PC-9 (cell line): ENCODE results near the gene ZIC5. TPM values are rescaled to one million over a fixed set of nuclear protein-coding genes. Genes with fewer than 3 reads are reported as not detected.

ENCODE experiments used
- Bru-seq: library from RNA; stranded (reverse); fragments of 400-500 nt; gene quantifications from one replicate; lab custom pipeline; 2021; lab: Mats Ljungman, UMichigan
- BruChase-seq, 2 experiments: library from RNA; stranded (reverse); fragments of 400-500 nt; gene quantifications; one replicate each; lab custom pipeline; 2021; lab: Mats Ljungman, UMichigan
- BruUV-seq: library from RNA; stranded (reverse); fragments of 400-500 nt; replicated peaks from 2 replicates; lab custom pipeline; 2021; lab: Mats Ljungman, UMichigan
- CTCF ChIA-PET: fragments of 300-600 bp; sonication (Branson Sonifier 250); formaldehyde crosslinking; loops from one replicate; lab custom pipeline; 2022; ENCODE audit warnings: antibody characterized with exemption; lab: Charles Lee
- POLR2A ChIA-PET: fragments of 300-600 bp; sonication (Branson Sonifier 250); formaldehyde crosslinking; loops from one replicate; lab custom pipeline; 2022; ENCODE audit warnings: antibody characterized with exemption; ENCODE audit not compliant: unreplicated experiment; lab: Charles Lee
- DNase-seq, 2 experiments: peaks; one replicate each; pipeline versions ENCODE4 v3.0.0 to v3.0.0-alpha.2; 2015 to 2022; ENCODE audit warnings: mixed read lengths in 1 of 2
- H2AFZ ChIP-seq: fragments of 200-600 bp; sonication (generic); 2 replicates; pipeline ENCODE4 v1.8.1; 2017; ENCODE audit warnings: antibody characterized with exemption
- H3F3A ChIP-seq: fragments of 200-600 bp; sonication (generic); 2 replicates; pipeline ENCODE4 v1.8.1; 2017; ENCODE audit warnings: antibody characterized with exemption, mild to moderate bottlenecking, low read depth; ENCODE audit not compliant: insufficient read depth
- H3K27ac ChIP-seq: fragments of 200-600 bp; sonication (generic); 2 replicates; pipeline ENCODE4 v1.6.1; 2016; ENCODE audit warnings: mixed run types
- H3K27me3 ChIP-seq: fragments of 200-600 bp; sonication (generic); 2 replicates; pipeline ENCODE4 v1.6.1; 2016; ENCODE audit warnings: low read depth, mixed run types; ENCODE audit not compliant: insufficient read depth
- H3K36me3 ChIP-seq: fragments of 200-600 bp; sonication (generic); 2 replicates; pipeline ENCODE4 v1.6.1; 2016; ENCODE audit warnings: low read depth, mixed run types
- H3K4me1 ChIP-seq: fragments of 200-600 bp; sonication (generic); replicated peaks from 2 replicates; pipeline ENCODE4 v1.6.1; 2016; ENCODE audit warnings: mixed run types; ENCODE audit not compliant: insufficient read depth
- H3K4me2 ChIP-seq: fragments of 200-600 bp; sonication (generic); 2 replicates; pipeline ENCODE4 v1.6.1; 2017; ENCODE audit warnings: mixed run types
- H3K4me3 ChIP-seq: fragments of 200-600 bp; sonication (generic); 2 replicates; pipeline ENCODE4 v1.6.1; 2016; ENCODE audit warnings: mixed run types
- H3K79me2 ChIP-seq: fragments of 200-600 bp; sonication (generic); 2 replicates; pipeline ENCODE4 v1.6.1; 2017; ENCODE audit warnings: low read depth, mixed run types
- H3K9me2 ChIP-seq: fragments of 200-600 bp; sonication (generic); 2 replicates; pipeline ENCODE4 v1.8.1; 2017; ENCODE audit warnings: mild to moderate bottlenecking; ENCODE audit not compliant: insufficient read depth
- H3K9me3 ChIP-seq: fragments of 200-600 bp; sonication (generic); 2 replicates; pipeline ENCODE4 v1.8.1; 2016; ENCODE audit warnings: low read depth; ENCODE audit not compliant: insufficient read depth
- H4K20me1 ChIP-seq: fragments of 200-600 bp; sonication (generic); 2 replicates; pipeline ENCODE4 v1.8.1; 2017; ENCODE audit not compliant: insufficient read depth
- EZH2 ChIP-seq: fragments of 200-600 bp; sonication (generic); IDR thresholded peaks from 2 replicates; pipeline ENCODE4 v1.8.0; 2017; ENCODE audit warnings: antibody characterized with exemption, low read depth
- intact Hi-C: fragments of 100-400 bp; cut with micrococcal nuclease; formaldehyde crosslinking; loops from one replicate; pipeline ENCODE4 v1.10.0; 2022; ENCODE audit not compliant: unreplicated experiment
- long read RNA-seq: library from polyadenylated mRNA; stranded (forward); transcript quantifications from one replicate; pipeline ENCODE4 v2.0.0, GENCODE V29; 2022
- total RNA-seq: library from RNA; stranded (reverse); gene quantifications from 2 replicates; pipeline ENCODE4 v1.2.3, GENCODE V29; 2021
- TF ChIP-seq, protein P1 (sequence below): fragments of 200-600 bp; sonication (generic); conservative IDR thresholded peaks from 2 replicates; pipeline ENCODE4 v1.6.1; 2017; ENCODE audit warnings: mixed run types, antibody characterized with exemption, mild to moderate bottlenecking, moderate library complexity

The ZIC5 gene
- total RNA-seq (0.61 and 0.68 TPM in 2 replicates), Bru-seq, nascent RNA (percentile 33 among the genes with signal in this experiment), BruChase-seq, experiment 1, labeled RNA remaining after a 2-hour chase (percentile 35 among the genes with signal in this experiment), BruChase-seq, experiment 2, labeled RNA remaining after a 6-hour chase (percentile 28 among the genes with signal in this experiment)
- long read RNA-seq, partial matches to known transcripts: 0 of 1 reads
- long read RNA-seq, other reads (novel, unspliced or antisense): 1 of 1 reads

DNA sequence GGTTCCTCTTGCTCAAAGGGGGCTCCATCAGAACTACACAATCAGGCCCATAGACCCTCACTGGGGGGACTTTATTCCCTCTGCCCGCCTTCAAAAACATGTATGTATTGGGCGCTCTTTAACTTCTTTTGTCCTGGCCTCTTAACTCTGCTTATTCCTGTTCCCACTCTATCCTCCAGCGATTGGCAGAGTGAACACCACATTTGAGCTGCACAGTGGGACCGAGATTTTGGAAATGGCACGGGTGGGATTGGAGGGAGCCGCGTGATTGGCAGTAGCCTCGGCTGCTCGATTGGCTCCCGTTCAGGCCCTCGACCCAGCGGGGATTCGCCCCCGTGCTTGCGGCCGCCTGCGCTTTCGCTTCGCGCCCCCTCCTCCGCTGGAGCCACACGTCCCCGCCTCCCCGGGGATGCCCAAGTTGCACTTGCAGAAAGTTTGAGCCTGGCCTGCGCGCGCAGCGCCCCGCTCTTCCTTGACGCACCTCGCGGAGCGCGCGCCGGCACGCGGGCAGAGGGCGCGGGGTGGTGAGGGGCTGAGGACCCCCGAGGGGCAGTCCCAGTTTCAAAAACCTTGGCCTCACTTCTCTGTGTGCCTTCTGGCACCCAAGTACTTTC is at the start of gene ZIC5:
ZIC5 (minus strand) TSS at position 192 of the 614 bp plus-strand sequence; CDS start at position 28, 164 bp downstream.
- H3K27ac ChIP-seq: no peak within 1 kb of the TSS
- intact Hi-C loops: no loop called here
- peak within 1 kb of the TSS; percentile 75; the same call in 1 of the 2 replicates for H2AFZ ChIP-seq

DNA sequence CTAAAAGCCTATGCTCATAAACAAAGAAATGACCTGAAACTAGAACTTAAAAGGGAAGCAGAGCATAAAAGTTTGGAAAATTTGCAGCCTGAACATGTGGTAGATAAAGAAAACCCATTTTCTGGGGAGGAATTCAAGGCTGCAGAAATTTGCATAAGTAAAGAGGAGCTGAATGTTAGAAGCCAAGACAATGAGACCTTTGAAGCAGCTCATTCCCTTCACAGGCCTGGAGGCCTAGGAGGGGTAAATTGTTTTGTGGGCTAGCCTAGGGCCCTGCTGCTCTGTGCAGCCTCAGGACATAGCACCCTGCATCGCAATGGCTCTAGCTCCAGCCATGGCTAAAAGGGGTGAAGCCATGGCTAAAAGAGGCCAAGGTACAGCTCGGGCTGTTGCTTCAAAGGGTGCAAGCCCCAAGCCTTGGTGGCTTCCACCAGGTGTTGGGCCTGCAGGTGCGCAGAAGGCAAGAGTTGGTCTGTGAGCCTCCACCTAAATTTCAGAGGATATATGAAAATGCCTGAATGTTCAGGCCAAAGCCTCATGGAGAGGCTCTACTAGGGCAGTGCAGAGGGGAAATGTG is 48.3 kb upstream of the ZIC5 start:
- intact Hi-C loops: no loop called here
- no peaks in the 10 kb centered on the region for H3K79me2 ChIP-seq
- H3K4me2 ChIP-seq: no peak overlapping the region
- no peak overlapping the region for H3K27ac ChIP-seq
- no peak overlapping the region for H2AFZ ChIP-seq
- DNase-seq: no peak
- no peak overlapping the region for H3K4me3 ChIP-seq
- no peaks in the 10 kb centered on the region for H3K9me3 ChIP-seq
- H3F3A ChIP-seq: no peaks in the 10 kb centered on the region
- H4K20me1 ChIP-seq: no peaks in the 10 kb centered on the region
- CTCF ChIA-PET: no interaction called here
- H3K9me2 ChIP-seq: no peaks in the 10 kb centered on the region
- H3K4me1 ChIP-seq: no peaks in the 10 kb centered on the region
- BruUV-seq: no TSS peak
- H3K27me3 ChIP-seq: no peaks in the 10 kb centered on the region
- no peaks in the 10 kb centered on the region for H3K36me3 ChIP-seq
- POLR2A ChIA-PET: no interaction called here
- no peak for TF ChIP-seq EZH2
- TF ChIP-seq, protein P1, sequence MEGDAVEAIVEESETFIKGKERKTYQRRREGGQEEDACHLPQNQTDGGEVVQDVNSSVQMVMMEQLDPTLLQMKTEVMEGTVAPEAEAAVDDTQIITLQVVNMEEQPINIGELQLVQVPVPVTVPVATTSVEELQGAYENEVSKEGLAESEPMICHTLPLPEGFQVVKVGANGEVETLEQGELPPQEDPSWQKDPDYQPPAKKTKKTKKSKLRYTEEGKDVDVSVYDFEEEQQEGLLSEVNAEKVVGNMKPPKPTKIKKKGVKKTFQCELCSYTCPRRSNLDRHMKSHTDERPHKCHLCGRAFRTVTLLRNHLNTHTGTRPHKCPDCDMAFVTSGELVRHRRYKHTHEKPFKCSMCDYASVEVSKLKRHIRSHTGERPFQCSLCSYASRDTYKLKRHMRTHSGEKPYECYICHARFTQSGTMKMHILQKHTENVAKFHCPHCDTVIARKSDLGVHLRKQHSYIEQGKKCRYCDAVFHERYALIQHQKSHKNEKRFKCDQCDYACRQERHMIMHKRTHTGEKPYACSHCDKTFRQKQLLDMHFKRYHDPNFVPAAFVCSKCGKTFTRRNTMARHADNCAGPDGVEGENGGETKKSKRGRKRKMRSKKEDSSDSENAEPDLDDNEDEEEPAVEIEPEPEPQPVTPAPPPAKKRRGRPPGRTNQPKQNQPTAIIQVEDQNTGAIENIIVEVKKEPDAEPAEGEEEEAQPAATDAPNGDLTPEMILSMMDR: no peak

More for the DNA sequence above, at the start of gene ZIC5:
- no peaks in the 10 kb centered on the region for H3K9me2 ChIP-seq
- peaks cover 18% of the 10 kb centered on the region; the same call in 1 of the 2 replicates for H3F3A ChIP-seq
- peak within 1 kb of the TSS; percentile 73 for H3K4me2 ChIP-seq
- no peaks in the 10 kb centered on the region for H3K4me1 ChIP-seq
- H3K4me3 ChIP-seq: peak within 1 kb of the TSS; percentile 94
- ChIA-PET POLR2A (no interaction called here), CTCF (no interaction called here)
- no peak for TF ChIP-seq EZH2
- H3K79me2 ChIP-seq: peaks cover 31% of the 10 kb centered on the region
- H3K27me3 ChIP-seq: no peaks in the 10 kb centered on the region
- BruUV-seq: no TSS peak
- no peak for DNase-seq
- no peaks in the 10 kb centered on the region for H3K9me3 ChIP-seq
- H3K36me3 ChIP-seq: no peaks in the 10 kb centered on the region
- H4K20me1 ChIP-seq: no peaks in the 10 kb centered on the region

DNA sequence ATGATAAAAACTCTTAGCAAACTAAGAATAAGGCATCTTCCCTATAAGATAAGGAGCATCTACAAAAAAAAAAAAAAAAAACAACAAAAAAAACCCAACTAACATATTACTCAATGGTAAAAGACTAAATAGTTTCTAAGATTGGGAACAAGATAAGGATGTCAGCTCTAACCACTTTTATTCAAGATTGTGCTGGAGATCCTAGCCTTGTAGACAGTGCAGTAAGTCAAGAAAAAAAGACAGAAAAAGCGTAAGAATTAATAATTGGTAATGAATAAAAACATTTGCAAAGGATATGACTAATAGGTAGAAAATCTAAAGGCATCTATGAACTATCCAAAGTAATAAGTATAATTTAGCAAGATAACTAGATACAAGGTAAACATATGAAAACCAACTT is 43.1 kb upstream of the ZIC5 start:
- CTCF ChIA-PET: no interaction called here
- Histone ChIP-seq H3K9me2 (no peaks in the 10 kb centered on the region), H3K4me2 (no peak overlapping the region), H3F3A (no peaks in the 10 kb centered on the region), H3K9me3 (no peaks in the 10 kb centered on the region), H3K27me3 (no peaks in the 10 kb centered on the region), H3K4me3 (no peak overlapping the region), H3K4me1 (no peaks in the 10 kb centered on the region), H3K36me3 (no peaks in the 10 kb centered on the region), H2AFZ (no peak overlapping the region), H3K79me2 (no peaks in the 10 kb centered on the region), H4K20me1 (no peaks in the 10 kb centered on the region), H3K27ac (no peak overlapping the region)
- POLR2A ChIA-PET: no interaction called here
- TF ChIP-seq EZH2: no peak
- TF ChIP-seq, protein P1: no peak
- BruUV-seq: no TSS peak
- DNase-seq: no peak
- intact Hi-C loops: no loop called here
